Stimulated activated CD4-positive, alpha-beta T cell treated with anti-CD3 and anti-CD28 coated beads, Interleukin-15, amount 100 ng/mL, for 1 hour (primary cell): ENCODE measurements around the gene HIP1.
"Not testable (repeated sequence)": the region's sequence is repeated elsewhere in the genome, so short reads cannot be mapped to it uniquely, and the experiment has no call there.

Source experiments
- DNase-seq, 2 donors: peaks; one replicate each; pipeline ENCODE4 v3.0.0-alpha.2; 2020; ENCODE audit warnings: low read depth in 1 of 2, low spot score in 1 of 2

HIP1 gene

GRCh38 chr7:75646571-75647102, 92.1 kb downstream of the HIP1 start:
- DNase-seq, result no peak

- no peak for DNase-seq
These were observed 93.2 kb downstream of the HIP1 start for GRCh38 chr7:75645570-75645969.

- DNase-seq, result no peak
These were observed 94.2 kb downstream of the HIP1 start for GRCh38 chr7:75644589-75644988.

GRCh38 chr7:75642810-75643486, 95.8 kb downstream of the HIP1 start:
- DNase-seq, result peak; percentile 17 to 31

GRCh38 chr7:75640201-75640600, 98.5 kb downstream of the HIP1 start:
- no peak for DNase-seq

GRCh38 chr7:75639886-75640190, 98.9 kb downstream of the HIP1 start:
- no peak for DNase-seq

- DNase-seq, result peak in 1 of 2 donors; percentile 3
These were observed 99.5 kb downstream of the HIP1 start for GRCh38 chr7:75639071-75639885.

GRCh38 chr7:75638594-75639070, 100.1 kb downstream of the HIP1 start:
- DNase-seq, result no peak

- no peak for DNase-seq
These were observed 100.7 kb downstream of the HIP1 start for GRCh38 chr7:75637854-75638593.

GRCh38 chr7:75635036-75635435, 103.7 kb downstream of the HIP1 start:
- DNase-seq, result no peak

- not testable (repeated sequence) for DNase-seq
These were observed 106.2 kb downstream of the HIP1 start for GRCh38 chr7:75632587-75632986.

- no peak for DNase-seq
These were observed 107.0 kb downstream of the HIP1 start for GRCh38 chr7:75631711-75632110.

GRCh38 chr7:75630549-75630948, 108.2 kb downstream of the HIP1 start:
- DNase-seq, result no peak

- no peak for DNase-seq
These were observed 109.7 kb downstream of the HIP1 start for GRCh38 chr7:75629044-75629443.

- DNase-seq, result no peak
These were observed 110.7 kb downstream of the HIP1 start for GRCh38 chr7:75628055-75628454.

GRCh38 chr7:75626954-75627353, 111.8 kb downstream of the HIP1 start:
- DNase-seq, result no peak

- no peak for DNase-seq
These were observed 112.9 kb downstream of the HIP1 start for GRCh38 chr7:75625868-75626267.

- DNase-seq, result no peak
These were observed 114.5 kb downstream of the HIP1 start for GRCh38 chr7:75624134-75624832.

GRCh38 chr7:75623390-75624133, 115.2 kb downstream of the HIP1 start:
- no peak for DNase-seq

- DNase-seq, result no peak
These were observed 117.6 kb downstream of the HIP1 start for GRCh38 chr7:75621124-75621523.
